ENCODE data around the gene SOWAHD.
"Not testable (repeated sequence)": the region's sequence is repeated elsewhere in the genome, so short reads cannot be mapped to it uniquely, and the experiment has no call there.

Gene SOWAHD

DNA sequence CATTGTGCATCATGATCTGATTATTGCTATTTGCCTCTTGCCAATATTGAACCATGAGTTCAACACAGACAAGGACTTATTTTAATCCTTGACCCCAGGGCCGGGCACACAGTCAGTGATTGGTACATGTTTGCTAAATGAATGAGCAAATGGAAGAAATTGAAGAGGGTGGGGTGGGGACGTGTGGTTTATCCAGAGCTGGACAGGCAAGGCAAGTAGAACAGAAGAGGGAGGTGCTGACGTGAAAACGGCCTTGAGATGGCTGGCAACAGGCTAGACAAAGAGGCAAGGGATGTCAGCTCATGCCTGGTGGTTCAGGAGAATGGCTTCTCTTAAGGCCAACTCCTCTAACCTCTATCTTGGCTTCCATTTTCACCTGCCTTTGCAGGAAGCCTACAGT, 50.1 kb downstream of the SOWAHD start:
- not testable (repeated sequence) for H3K4me3 ChIP-seq (ENCODE audit: low read length); H3K9me3 ChIP-seq (ENCODE audit: low read length); H2AFZ ChIP-seq (ENCODE audit: low read depth, low read length); H3K4me1 ChIP-seq (ENCODE audit: insufficient read depth, low read length); H3K27me3 ChIP-seq (ENCODE audit: insufficient read depth, low read length); H3K36me3 ChIP-seq (ENCODE audit: insufficient read depth, low read length)

DNA sequence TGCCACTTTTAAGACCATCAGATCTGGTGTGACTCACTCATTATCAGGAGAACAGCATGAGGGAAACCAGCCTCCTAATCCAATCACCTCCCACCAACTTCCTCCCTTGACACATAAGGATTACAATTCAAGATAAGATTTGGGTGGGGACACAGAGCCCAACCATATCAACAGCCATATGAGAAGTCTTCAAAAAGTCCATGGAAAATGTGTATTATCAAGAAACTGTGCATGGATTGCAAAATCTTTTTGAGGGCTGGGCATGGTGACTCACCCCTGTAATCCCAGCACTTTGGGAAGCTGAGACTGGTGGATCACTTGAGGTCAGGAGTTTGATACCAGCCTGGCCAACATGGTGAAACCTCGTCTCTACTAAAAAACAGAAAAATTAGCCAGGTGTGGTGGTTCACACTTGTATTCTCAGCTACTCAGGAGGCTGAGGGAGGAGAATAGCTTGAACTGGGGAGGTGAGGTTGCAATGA, 50.8 kb downstream of the SOWAHD start:
- Histone ChIP-seq H2AFZ (ENCODE audit: low read depth, low read length) (no peak overlapping the region), H3K4me3 (ENCODE audit: low read length) (no peak overlapping the region), H3K36me3 (ENCODE audit: insufficient read depth, low read length) (no peaks in the 10 kb centered on the region), H3K4me1 (ENCODE audit: insufficient read depth, low read length) (no peaks in the 10 kb centered on the region), H3K9me3 (ENCODE audit: low read length) (no peaks in the 10 kb centered on the region), H3K27me3 (ENCODE audit: insufficient read depth, low read length) (no peaks in the 10 kb centered on the region)

All from neuron (in vitro differentiated cells).